Nucleus accumbens (tissue), 56 donors: ENCODE results near the gene APAF1.

Experiments
- DNase-seq, 56 donors: peaks; one replicate each; lab custom pipeline; 2025; lab: John Stamatoyannopoulos, UW

APAF1 gene

DNA sequence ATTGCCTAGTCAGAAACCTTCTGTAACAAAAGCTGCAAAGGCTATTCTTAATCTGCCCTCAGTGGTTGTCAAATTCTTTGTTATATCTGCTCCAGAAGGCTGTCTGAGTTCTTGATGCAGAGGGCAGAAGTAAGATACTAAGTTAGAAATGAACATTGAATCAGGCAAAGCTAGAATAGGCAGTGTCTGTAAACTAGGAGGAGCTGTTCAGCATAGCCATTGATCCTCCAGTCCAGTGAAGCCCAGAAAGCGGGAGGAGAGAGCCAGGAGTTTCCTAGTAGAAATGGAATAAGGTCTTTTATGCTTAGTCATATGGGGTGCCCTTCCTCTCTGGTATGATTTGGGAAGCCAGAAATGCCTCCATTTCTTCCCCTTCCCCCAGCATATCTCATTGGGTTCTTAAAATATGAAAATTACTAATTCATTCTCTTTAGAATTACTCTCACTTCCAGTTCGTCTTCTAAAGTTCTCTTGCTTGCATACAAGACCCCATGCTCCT is 76.2 kb downstream of the APAF1 start:
- peak in 1 of 56 donors; percentile 3 for DNase-seq

GRCh38 chr12:98724384-98725155 is 79.5 kb downstream of the APAF1 start:
- DNase-seq = no peak

DNA sequence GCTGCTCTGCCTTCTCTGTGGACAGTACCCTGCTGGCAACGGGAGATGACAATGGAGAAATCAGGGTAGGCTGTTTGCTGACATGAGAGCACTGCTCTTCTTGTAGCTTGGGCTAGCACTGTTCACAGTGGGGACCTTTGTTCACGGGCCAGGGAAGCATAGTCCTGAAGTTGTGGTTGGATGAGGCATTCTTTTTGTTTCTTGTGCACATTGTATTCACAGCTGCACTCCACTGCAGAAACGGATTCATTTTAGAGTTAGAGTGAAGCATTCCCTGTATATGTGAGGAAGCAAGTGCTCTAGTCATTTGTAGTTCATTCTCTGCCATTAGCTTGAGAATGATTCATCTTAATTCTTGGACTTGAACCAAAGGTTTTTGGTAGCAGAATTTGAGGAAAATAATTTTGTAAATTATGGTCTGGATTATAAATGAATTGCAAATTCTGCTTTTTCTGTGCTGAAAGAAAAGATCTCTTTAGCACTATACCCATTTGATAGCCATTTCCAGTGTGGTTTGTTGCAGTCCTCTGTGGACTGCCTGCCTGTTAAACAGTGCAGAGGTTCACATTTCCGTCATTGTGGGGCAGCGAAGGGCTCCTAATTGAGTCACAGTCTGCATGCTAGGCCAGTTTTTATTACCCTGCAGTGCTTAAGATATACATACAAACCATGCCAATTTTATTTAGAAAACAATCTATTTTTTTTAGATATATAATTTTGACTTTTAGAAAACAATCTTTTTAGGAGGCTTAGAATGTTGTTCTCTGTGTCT is 80.6 kb downstream of the APAF1 start:
- peak in 47 of 56 donors; percentile 10 to 87 (median 63) for DNase-seq

GRCh38 chr12:98727196-98727595 is 82.1 kb downstream of the APAF1 start:
- no peak for DNase-seq

DNA sequence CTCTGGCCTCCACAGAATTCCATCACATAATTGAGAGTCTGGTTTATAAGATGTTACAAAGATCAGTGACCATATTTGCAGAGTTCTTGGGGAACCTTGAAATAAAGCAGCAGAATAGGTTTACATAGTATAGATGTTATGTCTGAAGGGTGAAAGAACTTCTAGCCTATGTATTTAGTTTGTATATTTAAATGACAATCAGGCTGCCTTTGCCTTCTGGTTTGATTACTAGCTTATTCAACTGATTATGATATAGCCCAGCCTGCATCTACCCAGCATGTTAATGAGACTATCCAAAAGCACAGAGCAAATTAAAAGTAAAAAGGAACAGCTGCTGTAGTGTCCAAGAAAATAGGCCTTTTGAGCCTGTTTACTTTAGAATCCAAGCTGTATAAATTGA is 85.3 kb downstream of the APAF1 start:
- no peak for DNase-seq

DNA sequence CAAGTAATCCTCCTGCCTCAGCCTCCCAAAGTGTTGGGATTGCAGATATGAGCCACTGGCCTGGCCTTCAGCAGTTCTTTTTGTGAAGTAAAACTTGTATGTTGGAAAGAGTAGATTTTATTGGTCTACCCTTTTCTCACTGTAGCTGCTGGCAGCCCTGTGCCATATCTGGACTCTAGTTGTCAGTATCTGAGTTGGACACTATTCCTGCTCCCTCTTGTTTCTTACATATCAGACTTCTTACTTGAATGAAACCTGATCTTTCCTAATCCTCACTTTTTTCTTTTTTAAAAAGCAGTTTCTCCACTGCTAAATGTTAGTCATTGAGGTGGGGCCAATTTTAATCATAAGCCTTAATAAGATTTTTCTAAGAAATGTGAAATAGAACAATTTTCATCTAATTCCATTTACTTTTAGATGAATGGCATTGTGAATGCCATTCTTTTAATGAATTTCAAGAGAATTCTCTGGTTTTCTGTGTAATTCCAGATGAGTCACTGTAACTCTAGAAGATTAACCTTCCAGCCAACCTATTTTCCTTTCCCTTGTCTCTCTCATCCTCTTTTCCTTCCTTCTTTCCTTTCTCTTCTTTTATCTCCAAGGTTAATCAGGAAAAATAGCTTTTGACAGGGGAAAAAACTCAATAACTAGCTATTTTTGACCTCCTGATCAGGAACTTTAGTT is 88.7 kb downstream of the APAF1 start:
- DNase-seq = no peak

- DNase-seq = no peak
These were observed 90.7 kb downstream of the APAF1 start for GRCh38 chr12:98735821-98736220.

- peak in 3 of 56 donors; percentile 19 to 32 (median 27) for DNase-seq
These were observed 91.5 kb downstream of the APAF1 start for GRCh38 chr12:98736352-98737321.

DNA sequence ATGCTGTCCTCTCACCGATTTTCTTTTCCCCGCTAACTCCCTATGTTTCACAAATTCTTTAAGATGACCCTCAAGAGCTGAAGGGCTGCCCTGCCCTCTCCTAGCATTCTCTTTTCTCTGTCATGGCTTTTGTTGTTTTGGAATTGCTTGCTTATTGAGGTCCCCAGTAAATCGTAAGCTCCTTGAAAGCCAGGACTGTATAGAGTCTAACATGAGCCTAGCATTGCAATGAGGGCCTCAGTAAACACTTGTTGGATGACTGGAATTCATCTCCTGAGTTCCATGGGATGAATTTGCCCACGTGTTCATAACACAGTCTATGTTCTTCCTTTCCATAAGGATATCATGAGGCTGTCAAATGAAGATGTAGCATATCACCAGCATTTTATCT is 92.2 kb downstream of the APAF1 start:
- DNase-seq = no peak

DNA sequence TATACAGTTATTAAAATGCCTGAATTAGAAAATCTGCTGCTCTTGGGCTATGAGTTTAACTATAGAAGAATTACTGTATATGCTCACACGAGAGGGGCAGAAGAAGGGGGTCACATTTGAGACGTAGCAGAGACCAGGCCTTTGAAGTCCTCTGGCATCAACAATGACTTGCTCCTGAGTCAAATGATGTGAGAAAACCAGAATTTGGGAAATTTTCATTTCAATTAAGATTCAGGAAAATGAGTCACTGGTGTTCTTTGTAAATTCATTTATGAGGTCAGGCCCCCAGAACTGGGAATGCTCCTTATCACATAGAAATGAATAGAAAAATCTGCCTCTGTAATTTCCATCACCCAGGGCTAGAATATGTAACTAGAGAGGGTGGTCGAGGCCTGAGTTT is 92.9 kb downstream of the APAF1 start:
- DNase-seq = no peak

GRCh38 chr12:98738539-98738938 is 93.4 kb downstream of the APAF1 start:
- DNase-seq = no peak

GRCh38 chr12:98740751-98741150 is 95.7 kb downstream of the APAF1 start:
- DNase-seq = no peak

DNA sequence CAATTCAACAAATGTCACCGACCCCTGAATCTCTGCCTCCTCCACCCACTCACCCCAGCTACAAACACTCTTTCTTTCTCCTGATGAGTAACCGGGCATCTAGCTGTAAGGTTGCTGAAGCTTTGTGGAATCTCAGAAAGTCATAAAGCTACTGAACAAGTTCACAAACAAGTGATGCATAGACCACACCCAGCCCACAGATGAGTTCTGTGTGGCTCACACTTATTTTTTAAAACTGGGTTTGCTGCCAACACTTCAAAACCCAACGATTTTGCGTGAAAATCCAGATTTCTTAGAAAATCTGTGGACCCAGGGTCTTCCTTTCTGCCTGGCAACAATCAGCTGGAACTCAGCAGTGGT is 96.1 kb downstream of the APAF1 start:
- DNase-seq = no peak

DNA sequence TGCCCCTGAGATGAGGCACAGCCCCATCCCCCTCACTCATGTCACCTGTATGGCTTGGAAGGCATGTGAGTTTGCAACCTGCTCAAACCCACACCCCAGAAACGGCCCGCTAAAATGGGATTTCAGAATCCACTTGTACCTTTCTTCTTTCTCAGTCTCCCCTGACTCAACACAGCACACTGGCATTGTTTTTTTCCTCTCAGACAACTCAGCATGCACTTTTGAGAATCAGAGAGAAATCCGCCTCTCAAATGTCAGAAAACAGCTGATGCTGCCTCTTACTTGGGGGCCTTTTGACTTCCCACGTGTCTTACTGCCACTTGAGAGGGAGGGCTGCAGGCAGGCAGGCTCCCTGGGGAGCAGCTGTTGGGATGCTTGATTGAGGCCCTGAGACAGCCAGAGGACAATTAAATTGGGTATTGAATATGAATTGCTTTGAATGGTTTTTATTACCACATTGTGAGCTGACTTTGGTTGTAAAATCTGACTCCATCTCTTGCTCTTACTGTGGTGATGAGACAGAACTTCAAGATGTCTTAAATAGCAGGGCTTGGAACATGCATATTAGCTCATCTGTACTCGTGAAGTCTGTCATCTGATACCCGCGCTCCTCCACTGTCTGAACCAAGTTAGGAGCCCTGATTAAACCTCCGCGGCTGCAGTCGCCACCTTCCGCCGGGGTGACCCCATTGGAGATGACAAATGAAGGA is 96.6 kb downstream of the APAF1 start:
- DNase-seq = peak in 4 of 56 donors; percentile 18 to 34 (median 30)

DNA sequence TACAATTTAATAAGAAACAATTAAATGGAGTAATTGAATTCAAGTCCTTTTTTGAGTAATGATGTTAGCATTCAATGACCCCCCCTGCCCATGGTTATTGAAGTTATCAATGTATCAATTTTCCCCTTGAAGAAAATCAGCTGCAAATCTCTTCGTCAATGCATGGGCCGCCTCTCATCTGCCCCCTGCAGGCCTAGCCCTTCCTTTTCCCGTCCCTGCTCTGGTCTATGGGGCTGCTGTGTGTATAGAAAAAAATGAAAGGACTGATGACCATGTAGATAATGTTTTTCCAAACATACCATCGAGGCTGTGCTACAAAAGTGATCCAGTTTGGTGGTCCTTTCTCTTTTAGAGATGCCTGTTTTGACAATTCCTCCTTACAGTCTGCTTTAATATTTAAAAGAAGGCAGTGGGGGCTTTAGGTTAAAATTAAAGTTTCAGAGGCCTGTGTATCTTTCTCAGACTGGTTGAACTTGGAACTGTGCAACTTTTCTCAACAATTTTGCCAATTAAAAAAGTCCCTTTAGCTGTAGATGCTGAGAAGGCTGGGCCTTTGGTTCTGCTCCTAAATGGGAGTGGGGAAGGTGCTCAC is 98.4 kb downstream of the APAF1 start:
- DNase-seq = peak in 19 of 56 donors; percentile 12 to 63 (median 26)

GRCh38 chr12:98744680-98745079 is 99.6 kb downstream of the APAF1 start:
- DNase-seq = peak in 12 of 56 donors; percentile 11 to 63 (median 28)

DNA sequence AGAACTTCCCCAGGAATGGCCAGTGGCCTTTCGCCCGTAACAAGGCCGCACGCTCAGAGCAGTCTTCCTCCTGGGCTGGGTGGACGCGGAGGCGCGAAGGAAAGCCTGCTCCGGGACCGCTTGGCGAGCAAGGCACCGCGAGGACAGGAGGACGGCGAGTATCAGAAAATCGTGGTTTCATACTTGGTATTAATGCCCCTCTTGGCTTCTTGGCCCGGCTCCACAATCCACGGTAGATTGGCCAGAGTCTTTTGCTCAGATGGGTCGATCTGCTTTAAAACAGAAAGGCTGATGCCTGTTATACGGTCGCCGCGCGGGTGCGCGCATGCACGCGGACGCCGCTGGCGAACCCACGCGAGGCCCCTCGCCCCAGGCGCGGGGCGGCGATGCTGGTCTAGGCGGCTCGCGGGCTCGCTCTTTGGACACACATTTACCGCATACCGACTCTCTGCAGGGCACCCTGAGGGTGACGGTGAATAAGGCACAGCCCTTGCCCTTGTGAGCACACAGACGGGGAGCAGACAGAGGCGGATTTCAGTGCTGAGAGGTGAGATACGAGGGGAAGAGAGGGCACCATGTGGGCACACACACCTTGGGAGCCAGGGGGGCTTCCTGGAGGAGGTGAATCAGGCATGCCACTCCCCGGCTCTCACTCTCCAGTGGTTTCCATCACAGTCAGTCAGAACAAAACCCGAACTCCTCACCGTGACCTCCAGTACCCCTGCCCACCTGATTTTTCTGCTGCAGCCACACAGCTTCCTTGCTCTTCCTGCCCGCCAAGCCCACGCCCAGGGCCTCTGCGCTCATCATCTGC is 100.7 kb downstream of the APAF1 start:
- peak in 4 of 56 donors; percentile 18 to 34 (median 24) for DNase-seq

- DNase-seq = no peak
These were observed 103.4 kb downstream of the APAF1 start for GRCh38 chr12:98748463-98748862.
